Measurements from ENCODE around the gene CIAPIN1. TPM values are rescaled to one million over a fixed set of nuclear protein-coding genes. Genes with fewer than 3 reads are reported as not detected.

Gene CIAPIN1
- total RNA-seq (10 to 100 TPM; 37.2 to 44.3 TPM), polyA plus RNA-seq (100 to 1,000 TPM in 2 of 3 donors, 10 to 100 TPM in 1; 81.1 to 143 (median 108) TPM), total RNA-seq (31.0 to 91.5 (median 41.8) reads per million in 6 experiments)

DNA sequence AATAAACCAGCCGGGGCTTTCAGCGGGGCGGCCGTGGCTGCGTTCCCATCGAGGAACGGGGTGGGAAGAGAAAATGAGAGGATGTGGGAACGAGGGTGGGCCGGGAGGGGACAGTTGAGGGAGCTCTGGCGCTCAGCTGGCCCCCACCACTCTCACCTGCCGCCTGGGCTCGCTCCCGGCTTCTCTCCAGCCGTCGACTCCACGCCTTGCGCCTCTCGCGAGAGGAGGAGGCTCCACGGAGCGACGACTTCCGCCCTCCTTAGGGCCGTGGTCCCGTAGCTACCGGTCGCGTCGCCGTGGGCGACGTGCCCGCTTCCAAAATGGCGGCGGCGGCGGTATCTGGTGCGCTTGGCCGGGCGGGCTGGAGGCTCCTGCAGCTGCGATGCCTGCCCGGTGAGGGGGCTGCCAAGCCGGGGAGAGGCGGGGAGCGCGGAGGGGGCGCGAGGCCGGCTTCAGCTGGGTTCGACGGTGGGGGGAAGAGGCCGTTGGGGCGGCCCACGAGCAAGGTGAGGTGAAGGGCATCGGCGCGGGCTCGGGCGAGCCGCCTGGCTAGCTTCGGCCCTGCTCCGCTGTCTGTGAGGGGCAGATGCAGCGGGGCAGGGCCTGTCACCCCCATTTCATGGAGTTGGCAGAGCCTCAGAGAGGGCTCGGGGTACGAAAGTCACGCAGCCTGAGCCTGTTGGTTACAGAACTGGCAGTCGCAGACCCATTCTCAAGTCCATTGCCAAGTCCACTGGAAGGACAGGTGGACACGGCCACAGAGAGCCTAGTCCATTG is at the start of gene CIAPIN1, which contains the start of gene COQ9:
Gene CIAPIN1, minus strand, starts transcription at position 200 of the 777 bp plus-strand sequence. CDS start 6,457 bp downstream, outside the sequence.
Gene COQ9, plus strand, starts transcription at position 294 of the 777 bp plus-strand sequence. Its CDS starts 27 bp downstream, at position 321.
- POLR2A ChIA-PET = interaction anchor here (0.6 to 4.5 kb wide), 21 partner anchors 10 to 515 kb away, joined by 3 to 58 read pairs (median 5); partner anchors contain the start of genes ARL2BP, CCDC102A, DOK4 and HERPUD1
- H3K4me3 Mint-ChIP-seq = peak within 1 kb of the TSS; percentile 89 to 96 (median 92)
- H3K9me3 Mint-ChIP-seq = no peaks in the 10 kb centered on the region
- peaks cover 15 to 55% (median 41%) of the 10 kb centered on the region in 4 donors for H3K4me1 Mint-ChIP-seq
- H3K36me3 Mint-ChIP-seq = peaks cover 0 to 15% (median 0%) of the 10 kb centered on the region in 3 donors
- DNase-seq = peak; percentile 81 to 96 (median 92)
- no peaks in the 10 kb centered on the region for H3K27me3 Mint-ChIP-seq
- peak; percentile 98 to 99 for ATAC-seq
- H3K27ac Mint-ChIP-seq = peak within 1 kb of the TSS; percentile 84 to 97 (median 92)

DNA sequence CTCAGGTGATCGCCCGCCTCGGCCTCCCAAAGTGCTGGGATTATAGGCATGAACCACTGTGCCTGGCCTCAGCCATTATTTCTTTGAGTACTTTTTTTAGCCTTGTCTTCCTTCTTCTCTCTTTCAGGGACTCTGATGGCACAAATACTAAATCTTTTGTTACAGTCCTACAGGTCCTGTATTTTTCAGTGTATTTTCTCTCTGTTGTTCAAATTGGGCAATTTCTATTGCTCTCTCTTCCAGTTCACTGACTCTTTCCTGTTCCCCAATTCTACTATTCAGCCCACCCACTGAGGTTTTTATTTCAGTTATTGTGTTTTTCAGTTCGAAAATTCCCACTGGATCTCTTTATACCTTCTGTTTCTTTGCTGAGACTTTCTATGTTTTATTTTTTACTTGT is 46.6 kb upstream of the CIAPIN1 start:
- Mint-ChIP-seq H3K27me3 (peaks cover 0 to 2% (median 0%) of the 10 kb centered on the region in 5 donors), H3K27ac (no peak overlapping the region), H3K4me3 (peak overlapping the region in 1 of 10 donors; percentile 1), H3K9me3 (no peaks in the 10 kb centered on the region), H3K36me3 (no peaks in the 10 kb centered on the region), H3K4me1 (peaks cover 0 to 2% (median 0%) of the 10 kb centered on the region in 4 donors)
- POLR2A ChIA-PET = interaction anchor here (0.6 kb wide), 1 partner anchor 629 kb away, joined by 7 read pairs; no protein-coding TSS in a partner anchor
- no peak for DNase-seq
- ATAC-seq = no peak

DNA sequence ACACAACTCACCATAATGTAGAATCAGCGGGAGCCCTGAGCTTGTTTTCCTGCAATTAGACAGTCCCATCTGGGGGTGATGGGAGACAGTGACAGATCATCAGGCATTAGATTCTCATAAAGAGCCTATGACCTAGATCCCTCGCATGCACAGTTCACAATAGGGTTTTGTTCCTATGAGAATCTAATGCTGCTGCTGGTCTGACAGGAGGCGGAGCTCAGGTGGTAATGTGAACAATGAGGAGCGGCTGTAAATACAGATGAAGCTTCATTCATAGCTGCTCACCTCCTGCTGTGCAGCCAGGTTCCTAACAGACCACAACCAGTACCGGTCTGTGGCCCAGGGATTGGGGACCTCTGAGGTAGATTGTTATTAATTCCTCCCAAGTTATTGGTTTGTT is 42.0 kb upstream of the CIAPIN1 start:
- Mint-ChIP-seq H3K36me3 (no peaks in the 10 kb centered on the region), H3K4me1 (peaks cover 18 to 31% (median 22%) of the 10 kb centered on the region in 4 donors), H3K27me3 (no peaks in the 10 kb centered on the region), H3K9me3 (no peaks in the 10 kb centered on the region), H3K27ac (no peak overlapping the region), H3K4me3 (no peak overlapping the region)
- DNase-seq (no peak), ATAC-seq (no peak)
- POLR2A ChIA-PET = interaction anchor here (0.6 to 1.2 kb wide), 2 partner anchors 16 to 48 kb away, joined by 3 to 6 read pairs; partner anchors contain the start of gene CCDC102A

DNA sequence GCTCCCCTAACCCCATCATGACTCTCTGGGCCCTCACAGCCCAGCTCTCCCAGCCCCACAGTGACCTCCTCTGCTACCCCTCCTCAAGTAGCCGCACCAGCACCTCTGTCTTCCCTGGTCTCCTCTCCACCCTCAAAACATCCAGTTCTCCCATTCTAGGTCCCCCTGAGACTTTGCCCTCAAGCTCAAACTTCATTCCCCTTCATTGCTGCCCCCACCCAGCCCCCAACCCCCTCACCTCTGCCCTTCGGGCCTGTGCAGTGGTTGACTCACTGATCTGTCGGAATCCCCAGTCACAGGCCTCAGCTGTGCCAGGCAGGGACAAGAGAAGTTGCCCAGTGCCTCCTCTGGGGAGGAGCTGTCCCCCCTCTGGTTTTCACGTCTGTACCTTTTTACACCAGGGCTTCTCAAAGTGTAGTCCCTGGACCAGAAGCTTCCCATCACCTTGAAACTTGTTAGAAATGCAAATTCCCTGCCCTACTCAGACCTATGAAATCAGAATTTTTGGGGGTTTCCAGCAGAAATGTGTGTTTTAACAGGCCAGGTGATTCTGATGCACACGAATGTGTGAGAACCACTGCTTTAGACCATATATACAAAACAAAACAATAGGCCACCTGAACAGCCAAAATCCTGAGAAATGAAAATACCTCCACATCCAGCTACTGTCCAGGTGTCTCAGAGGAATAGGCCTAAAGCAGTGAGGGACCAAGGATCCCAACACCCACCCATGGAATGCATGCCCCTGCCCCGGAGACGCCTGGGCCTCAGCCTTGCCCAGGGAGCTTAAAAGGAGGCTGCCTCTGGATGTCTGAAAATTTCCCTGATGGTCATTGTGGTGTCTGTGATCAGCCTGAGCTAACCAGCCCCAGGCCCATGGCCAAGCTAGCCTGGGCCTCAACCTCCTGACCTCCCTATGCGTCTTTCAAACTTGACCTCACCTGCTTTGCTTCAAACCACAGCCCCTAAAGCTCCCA is 40.0 kb upstream of the CIAPIN1 start:
- POLR2A ChIA-PET = interaction anchor here (1.0 to 4.5 kb wide), 5 partner anchors 10 to 55 kb away, joined by 3 to 42 read pairs (median 6); partner anchors contain the start of genes ADGRG5, CCDC102A, CIAPIN1 and COQ9

DNA sequence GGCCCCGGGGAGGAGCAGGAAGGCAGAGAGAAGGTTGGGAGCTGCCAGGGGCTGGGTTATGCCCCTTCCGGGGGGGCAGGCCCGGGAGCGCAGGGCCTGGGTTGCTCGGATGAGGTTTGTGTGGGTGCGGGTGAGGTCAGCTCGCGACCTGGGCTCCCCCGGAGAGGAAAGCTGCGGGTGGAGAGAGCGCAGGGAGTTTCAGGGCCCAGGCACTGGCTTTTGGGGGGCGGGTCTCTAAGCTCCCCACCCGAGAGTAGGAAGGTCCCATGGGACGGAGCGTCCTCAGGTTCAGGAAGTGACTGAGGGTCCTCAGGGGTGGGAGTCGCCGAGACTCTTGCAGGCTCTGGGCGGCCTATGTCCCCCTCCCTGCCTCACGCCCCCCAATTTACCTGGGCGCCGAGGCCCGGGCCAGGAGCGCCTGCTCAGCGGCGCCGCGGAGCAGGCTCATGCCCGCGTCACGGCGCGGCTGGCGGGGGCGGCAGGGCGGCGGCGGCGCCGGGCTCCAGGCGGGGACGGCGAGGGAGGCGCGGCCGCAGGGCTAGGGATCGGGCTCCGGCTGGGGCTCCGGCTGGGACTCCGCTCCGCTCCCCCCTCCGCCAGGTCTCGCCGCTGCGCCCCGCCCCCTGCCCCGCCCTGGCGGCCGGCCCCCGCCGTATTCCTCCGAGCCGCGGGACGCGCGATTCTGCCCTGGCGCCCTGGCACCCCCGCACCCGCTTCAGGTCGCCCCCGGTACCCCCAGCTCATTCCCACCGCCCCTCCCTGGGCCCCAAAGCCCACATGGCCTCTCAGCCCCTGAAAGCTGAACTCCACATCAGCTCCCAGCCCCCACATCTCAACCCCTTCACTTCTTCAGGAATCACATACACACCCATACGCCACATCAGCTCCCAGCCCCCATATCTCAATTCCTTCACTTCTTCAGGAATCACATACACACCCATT is 39.0 kb upstream of the CIAPIN1 start, which contains the start of gene DOK4:
Gene DOK4, minus strand, starts transcription at position 578 of the 942 bp plus-strand sequence. CDS start 6,986 bp downstream, outside the sequence.
- Mint-ChIP-seq H3K4me1 (peaks cover 19 to 31% (median 22%) of the 10 kb centered on the region in 4 donors), H3K27me3 (no peaks in the 10 kb centered on the region), H3K27ac (peak within 1 kb of the TSS; percentile 35 to 88 (median 74)), H3K9me3 (no peaks in the 10 kb centered on the region), H3K4me3 (peak within 1 kb of the TSS; percentile 83 to 94 (median 88)), H3K36me3 (no peaks in the 10 kb centered on the region)
- ATAC-seq (peak; percentile 92 to 96), DNase-seq (peak; percentile 57 to 84 (median 69))
- POLR2A ChIA-PET = interaction anchor here (1.0 to 4.5 kb wide), 7 partner anchors 11 to 56 kb away, joined by 3 to 42 read pairs (median 6); partner anchors contain the start of genes ADGRG5, CCDC102A, CIAPIN1 and COQ9

More for the DNA sequence above, 40.0 kb upstream of the CIAPIN1 start:
- Mint-ChIP-seq H3K4me3 (peak overlapping the region; percentile 73 to 91 (median 82)), H3K27ac (peak overlapping the region; percentile 35 to 87 (median 66)), H3K27me3 (no peaks in the 10 kb centered on the region), H3K36me3 (no peaks in the 10 kb centered on the region), H3K4me1 (peaks cover 18 to 31% (median 22%) of the 10 kb centered on the region in 4 donors), H3K9me3 (no peaks in the 10 kb centered on the region)
- DNase-seq (no peak), ATAC-seq (no peak)

DNA sequence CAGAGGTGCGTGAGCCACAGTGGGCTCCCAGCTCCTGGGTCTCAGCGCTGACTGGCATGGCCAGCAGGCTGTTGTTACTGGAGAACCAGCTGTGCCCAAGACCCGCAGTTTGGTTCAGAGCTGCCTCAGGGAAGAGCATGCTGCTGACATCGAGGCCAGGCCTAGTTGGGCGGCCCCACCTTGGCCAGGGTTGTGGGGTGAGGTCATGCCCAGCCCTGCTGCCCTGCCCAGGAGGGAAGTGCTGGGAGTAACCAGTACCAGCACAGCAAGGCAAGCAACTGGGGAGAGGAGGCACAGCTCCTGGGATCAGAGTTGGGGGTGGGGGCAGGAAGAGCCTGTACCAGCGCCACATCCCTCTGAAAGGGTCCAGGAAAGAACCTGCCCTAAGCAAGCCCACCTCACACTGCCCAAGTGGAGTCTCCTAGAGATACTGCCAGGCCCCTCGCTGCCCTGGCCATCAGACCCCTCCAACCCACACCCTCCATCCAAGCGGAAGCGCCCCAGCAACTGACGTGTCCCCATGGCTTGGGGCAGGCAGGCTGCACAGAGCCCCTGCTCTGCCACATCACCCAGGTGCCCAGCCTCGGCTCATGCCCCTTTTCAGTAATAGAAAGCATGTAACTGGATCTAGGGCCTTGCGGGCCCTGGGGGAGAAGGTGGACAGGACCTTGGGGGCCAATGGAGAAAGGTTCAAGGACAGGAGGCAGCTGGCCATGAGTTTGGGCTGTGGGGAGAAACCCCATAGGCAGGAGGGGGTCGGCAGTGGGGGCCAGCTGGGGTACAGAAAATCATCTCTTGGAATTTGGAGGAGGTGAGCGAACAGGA is 38.1 kb upstream of the CIAPIN1 start:
- Mint-ChIP-seq H3K27ac (peak overlapping the region in 8 of 10 donors; percentile 37 to 88 (median 74)), H3K4me3 (peak overlapping the region; percentile 83 to 94 (median 88)), H3K4me1 (peaks cover 21 to 31% (median 22%) of the 10 kb centered on the region in 4 donors), H3K27me3 (peaks cover 0 to 2% (median 0%) of the 10 kb centered on the region in 5 donors), H3K36me3 (no peaks in the 10 kb centered on the region), H3K9me3 (no peaks in the 10 kb centered on the region)
- DNase-seq (no peak), ATAC-seq (no peak)
- POLR2A ChIA-PET = interaction anchor here (0.5 to 4.5 kb wide), 8 partner anchors 12 to 100 kb away, joined by 3 to 42 read pairs (median 6); partner anchors contain the start of genes CCDC102A, CIAPIN1, COQ9 and POLR2C

DNA sequence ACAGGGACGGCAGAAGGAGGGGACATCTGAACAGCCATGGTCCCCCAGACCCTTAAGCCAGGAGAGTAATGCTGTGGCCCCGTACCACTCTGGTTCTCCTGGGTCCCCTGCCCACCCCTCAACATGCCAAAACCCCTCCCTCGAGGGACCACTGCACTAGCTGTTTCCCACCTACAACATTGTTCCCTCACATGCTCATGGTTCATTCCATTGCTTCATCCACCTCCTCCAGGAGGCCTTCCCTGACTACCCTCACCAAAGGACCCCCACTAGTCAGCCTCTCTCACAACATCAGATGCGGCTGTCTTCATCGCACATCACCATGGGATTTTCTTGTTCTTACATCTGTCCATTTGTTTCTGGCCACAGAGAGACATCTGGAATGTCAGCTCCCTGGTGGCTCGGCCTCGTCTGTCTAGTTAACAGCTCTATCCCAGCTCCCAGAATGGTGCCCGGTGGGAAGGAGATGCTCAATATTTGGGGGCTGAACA is 37.4 kb upstream of the CIAPIN1 start:
- POLR2A ChIA-PET = interaction anchor here (1.2 to 4.5 kb wide), 3 partner anchors 21 to 53 kb away, joined by 4 to 42 read pairs (median 5); partner anchors contain the start of genes CCDC102A and POLR2C
- ATAC-seq (no peak), DNase-seq (no peak)
- peak overlapping the region in 8 of 10 donors; percentile 9 to 91 (median 66) for H3K4me3 Mint-ChIP-seq
- no peaks in the 10 kb centered on the region for H3K9me3 Mint-ChIP-seq
- peaks cover 0 to 2% (median 0%) of the 10 kb centered on the region in 5 donors for H3K27me3 Mint-ChIP-seq
- H3K4me1 Mint-ChIP-seq = peaks cover 22 to 32% (median 23%) of the 10 kb centered on the region in 4 donors
- H3K27ac Mint-ChIP-seq = peak overlapping the region in 4 of 10 donors; percentile 46 to 74 (median 63)
- no peaks in the 10 kb centered on the region for H3K36me3 Mint-ChIP-seq

DNA sequence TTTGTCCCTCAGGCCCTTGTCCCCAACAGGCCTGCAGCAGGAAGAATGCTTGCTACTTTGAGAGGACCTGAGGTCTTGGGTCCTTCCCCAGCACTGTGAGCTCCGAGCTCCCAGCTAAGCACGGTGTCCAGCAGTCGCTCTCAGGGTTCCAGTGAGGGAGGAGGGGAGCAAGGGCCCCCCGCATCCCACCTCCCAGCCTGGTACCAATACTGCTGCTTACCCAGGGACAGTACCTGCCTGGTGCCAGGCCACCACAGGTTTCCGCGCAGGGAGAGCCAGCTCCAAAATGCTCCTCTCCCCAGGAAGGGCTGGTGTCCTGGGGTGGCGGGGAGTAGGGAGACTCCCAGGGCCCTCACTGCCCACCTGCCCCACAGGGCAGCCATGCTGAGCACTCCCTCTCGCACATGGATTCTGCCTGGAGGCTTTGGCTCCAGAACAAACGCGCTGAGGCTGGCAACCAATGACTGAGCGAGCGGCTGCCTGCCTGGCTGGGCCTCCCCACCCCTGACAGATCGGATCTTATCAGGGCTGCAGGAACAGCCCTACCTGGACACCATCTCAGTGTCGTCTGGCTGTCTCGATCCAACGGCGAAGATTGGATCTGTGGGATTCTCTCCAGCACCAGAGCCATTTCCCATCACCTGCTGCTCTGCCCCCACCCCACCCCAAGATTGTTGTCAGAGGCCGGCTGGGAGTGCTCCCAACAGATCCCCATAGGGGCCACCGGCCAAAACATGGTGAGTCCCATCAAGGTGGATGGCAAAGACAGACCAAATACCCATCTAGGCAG is 36.7 kb upstream of the CIAPIN1 start:
- no peak for ATAC-seq
- POLR2A ChIA-PET = interaction anchor here (1.2 to 1.3 kb wide), 2 partner anchors 9 to 21 kb away, joined by 4 to 5 read pairs; partner anchors contain the start of gene POLR2C
- H3K27me3 Mint-ChIP-seq = peaks cover 0 to 2% (median 0%) of the 10 kb centered on the region in 5 donors
- peaks cover 24 to 36% (median 27%) of the 10 kb centered on the region in 4 donors for H3K4me1 Mint-ChIP-seq
- peak overlapping the region in 2 of 10 donors; percentile 38 to 74 for H3K27ac Mint-ChIP-seq
- peak overlapping the region in 4 of 10 donors; percentile 9 to 74 (median 50) for H3K4me3 Mint-ChIP-seq
- H3K36me3 Mint-ChIP-seq = peaks cover 0 to 2% (median 0%) of the 10 kb centered on the region in 3 donors
- no peak for DNase-seq
- no peaks in the 10 kb centered on the region for H3K9me3 Mint-ChIP-seq

Measured in naive thymus-derived CD8-positive, alpha-beta T cell (primary cell).